Right atrium auricular region (tissue), 2 donors: Measurements from ENCODE around the gene DPH3. TPM values are rescaled to one million over a fixed set of nuclear protein-coding genes. Genes with fewer than 3 reads are reported as not detected.

ENCODE experiments used
- DNase-seq: peaks from one replicate; pipeline ENCODE4 v3.0.0-alpha.2; 2019; ENCODE audit warnings: low spot score
- H3K27ac ChIP-seq, 2 donors: fragments of 200-600 bp; sonication (generic); 1 replicate in 1 of 2; 2 replicates in 1 of 2; pipeline ENCODE4 v1.5.1; 2016 to 2019
- H3K27me3 ChIP-seq, 2 donors: fragments of 200-600 bp; sonication (generic); one replicate each; pipeline versions ENCODE4 v1.5.1 to v1.6.0; 2017 to 2019
- H3K36me3 ChIP-seq: fragments of 200-600 bp; sonication (generic); one replicate; pipeline ENCODE4 v1.5.1; 2016
- H3K4me1 ChIP-seq, 2 donors: fragments of 200-600 bp; sonication (generic); one replicate each; pipeline versions ENCODE4 v1.5.1 to v1.6.0; 2017 to 2019
- H3K4me3 ChIP-seq, 2 donors: fragments of 200-600 bp; sonication (generic); 1 replicate in 1 of 2; 2 replicates in 1 of 2; pipeline ENCODE4 v1.5.1; 2017 to 2019; ENCODE audit warnings: mild to moderate bottlenecking in 1 of 2, moderate library complexity in 1 of 2
- H3K9me3 ChIP-seq, 2 donors: fragments of 200-600 bp; sonication (generic); one replicate each; pipeline ENCODE4 v1.5.1; 2019
- CTCF ChIP-seq, 2 donors: fragments of 200-600 bp; sonication (generic); IDR thresholded peaks; one replicate each; pipeline ENCODE4 v1.5.1; 2019; ENCODE audit warnings: antibody characterized with exemption in 2 of 2
- total RNA-seq, 2 donors: library from RNA; depleted of rRNA; stranded (reverse); fragments of >200 nt; gene quantifications; one replicate each; pipeline ENCODE4 v1.1.0, GENCODE V29; 2016

The DPH3 gene
- total RNA-seq, 2 donors from 2014 or later = 17.3 to 17.7 TPM

- Histone ChIP-seq H3K4me3 (no peak overlapping the region), H3K27ac (no peak overlapping the region), H3K4me1 (peaks cover 0 to 17% of the 10 kb centered on the region in 2 donors), H3K9me3 (no peaks in the 10 kb centered on the region), H3K27me3 (no peaks in the 10 kb centered on the region), H3K36me3 (no peaks in the 10 kb centered on the region)
- TF ChIP-seq CTCF (IDR thresholded peaks at IDR 0.05) = no peak
- no peak for DNase-seq
These were observed 36.8 kb upstream of the DPH3 start for GRCh38 chr3:16301507-16301906.

- H3K4me3 ChIP-seq = no peak overlapping the region
- H3K4me1 ChIP-seq = peaks cover 0 to 17% of the 10 kb centered on the region in 2 donors
- H3K9me3 ChIP-seq = no peaks in the 10 kb centered on the region
- H3K27ac ChIP-seq = no peak overlapping the region
- DNase-seq = no peak
- no peak for TF ChIP-seq CTCF (IDR thresholded peaks at IDR 0.05)
- H3K27me3 ChIP-seq = no peaks in the 10 kb centered on the region
- no peaks in the 10 kb centered on the region for H3K36me3 ChIP-seq
These were observed 36.2 kb upstream of the DPH3 start for GRCh38 chr3:16300881-16301359.

GRCh38 chr3:16300307-16300706, 35.6 kb upstream of the DPH3 start:
- Histone ChIP-seq H3K36me3 (no peaks in the 10 kb centered on the region), H3K4me1 (peaks cover 0 to 16% of the 10 kb centered on the region in 2 donors), H3K9me3 (no peaks in the 10 kb centered on the region), H3K27ac (no peak overlapping the region), H3K27me3 (no peaks in the 10 kb centered on the region), H3K4me3 (no peak overlapping the region)
- no peak for TF ChIP-seq CTCF (IDR thresholded peaks at IDR 0.05)
- DNase-seq = no peak

- H3K4me3 ChIP-seq = no peak overlapping the region
- no peaks in the 10 kb centered on the region for H3K27me3 ChIP-seq
- no peak for DNase-seq
- no peaks in the 10 kb centered on the region for H3K36me3 ChIP-seq
- no peaks in the 10 kb centered on the region for H3K9me3 ChIP-seq
- no peak overlapping the region for H3K27ac ChIP-seq
- H3K4me1 ChIP-seq = peaks cover 0 to 11% of the 10 kb centered on the region in 2 donors
- TF ChIP-seq CTCF (IDR thresholded peaks at IDR 0.05) = no peak
These were observed 35.0 kb upstream of the DPH3 start for GRCh38 chr3:16299746-16300145.

- Histone ChIP-seq H3K27me3 (no peaks in the 10 kb centered on the region), H3K9me3 (no peaks in the 10 kb centered on the region), H3K4me3 (no peak overlapping the region), H3K27ac (no peak overlapping the region), H3K36me3 (no peaks in the 10 kb centered on the region), H3K4me1 (peaks cover 0 to 11% of the 10 kb centered on the region in 2 donors)
- no peak for DNase-seq
- no peak for TF ChIP-seq CTCF (IDR thresholded peaks at IDR 0.05)
These were observed 34.1 kb upstream of the DPH3 start for GRCh38 chr3:16298891-16299290.
